GM23338 (cell line): Measurements from ENCODE around the gene SBK1. TPM values are rescaled to one million over a fixed set of nuclear protein-coding genes. Genes with fewer than 3 reads are reported as not detected.

Experiments used
- ATAC-seq: fragments of 200-7000 bp; cut with Tn5 transposase; 3 replicates; pipeline ENCODE4 v1.9.1; 2020
- DNase-seq: peaks from one replicate; pipeline ENCODE4 v3.0.0-alpha.2; 2015; ENCODE audit warnings: low spot score
- H2AFZ ChIP-seq: fragments of 200-600 bp; sonication (generic); 2 replicates; pipeline ENCODE4 v1.8.0; 2016; ENCODE audit warnings: antibody characterized with exemption, mild to moderate bottlenecking, moderate library complexity
- H3F3A ChIP-seq: fragments of 200-600 bp; sonication (generic); replicated peaks from 2 replicates; pipeline ENCODE4 v1.8.0; 2017; ENCODE audit warnings: antibody characterized with exemption, mixed run types, low read depth
- H3K27ac ChIP-seq: fragments of 200-600 bp; sonication (generic); 2 replicates; pipeline ENCODE4 v1.6.1; 2016; ENCODE audit warnings: low read depth
- H3K27me3 ChIP-seq: fragments of 200-600 bp; sonication (generic); 2 replicates; pipeline ENCODE4 v1.8.0; 2016; ENCODE audit warnings: mild to moderate bottlenecking, mixed run types, moderate library complexity; ENCODE audit not compliant: insufficient read depth
- H3K36me3 ChIP-seq: fragments of 200-600 bp; sonication (generic); 2 replicates; pipeline ENCODE4 v1.8.0; 2016; ENCODE audit warnings: mild to moderate bottlenecking; ENCODE audit not compliant: insufficient read depth
- H3K4me1 ChIP-seq: fragments of 200-600 bp; sonication (generic); 2 replicates; pipeline ENCODE4 v1.8.0; 2016; ENCODE audit warnings: mild to moderate bottlenecking, moderate library complexity; ENCODE audit not compliant: insufficient read depth
- H3K4me2 ChIP-seq: fragments of 200-600 bp; sonication (generic); 2 replicates; pipeline ENCODE4 v1.7.1; 2017; ENCODE audit warnings: mixed run types
- H3K4me3 ChIP-seq: fragments of 200-600 bp; sonication (generic); 2 replicates; pipeline ENCODE4 v1.6.1; 2016; ENCODE audit warnings: mixed run types
- H3K79me2 ChIP-seq: fragments of 200-600 bp; sonication (generic); replicated peaks from 2 replicates; pipeline ENCODE4 v1.8.0; 2017; ENCODE audit warnings: mild to moderate bottlenecking; ENCODE audit not compliant: insufficient read depth
- H3K9me2 ChIP-seq: fragments of 200-600 bp; sonication (generic); 2 replicates; pipeline ENCODE4 v1.8.0; 2017; ENCODE audit not compliant: insufficient read depth
- H4K20me1 ChIP-seq: fragments of 200-600 bp; sonication (generic); replicated peaks from 2 replicates; pipeline ENCODE4 v1.8.0; 2017; ENCODE audit warnings: mild to moderate bottlenecking; ENCODE audit not compliant: insufficient read depth
- H3K27ac Mint-ChIP-seq: 2 replicates; pipeline ENCODE4 v1.8.0; 2020; ENCODE audit warnings: inconsistent platforms, mild to moderate bottlenecking, moderate library complexity, mixed read lengths
- H3K27me3 Mint-ChIP-seq: 3 replicates; pipeline ENCODE4 v1.8.0; 2022; ENCODE audit warnings: low read depth, mild to moderate bottlenecking, moderate library complexity, mixed read lengths, inconsistent platforms; ENCODE audit not compliant: insufficient read depth, poor library complexity
- H3K36me3 Mint-ChIP-seq: 3 replicates; pipeline ENCODE4 v1.8.0; 2021; ENCODE audit warnings: low read depth, mild to moderate bottlenecking, inconsistent platforms, moderate library complexity, mixed read lengths
- H3K4me1 Mint-ChIP-seq: 3 replicates; pipeline ENCODE4 v1.8.0; 2020; ENCODE audit warnings: mild to moderate bottlenecking, inconsistent platforms, mixed read lengths
- H3K4me3 Mint-ChIP-seq: 3 replicates; pipeline ENCODE4 v1.8.0; 2021; ENCODE audit warnings: moderate library complexity, mild to moderate bottlenecking, inconsistent platforms, mixed read lengths
- H3K9me3 Mint-ChIP-seq: 3 replicates; pipeline ENCODE4 v1.8.0; 2020; ENCODE audit warnings: moderate library complexity, mild to moderate bottlenecking, inconsistent platforms, mixed read lengths
- CTCF ChIP-seq, 2 experiments: fragments of 200-600 bp in 1 of 2; sonication (generic) in 1 of 2; conservative IDR thresholded peaks; 2 replicates each; pipeline versions ENCODE4 v1.5.1 to v1.6.1; 2016 to 2017; ENCODE audit warnings: antibody characterized with exemption in 2 of 2, low read depth in 2 of 2, mild to moderate bottlenecking in 2 of 2, moderate library complexity in 1 of 2
- EZH2 ChIP-seq: fragments of 200-600 bp; sonication (generic); IDR thresholded peaks from one replicate; pipeline ENCODE4 v1.8.0; 2017; ENCODE audit warnings: antibody characterized with exemption, mild to moderate bottlenecking, low read depth; ENCODE audit not compliant: unreplicated experiment
- EZH2phosphoT487 ChIP-seq: fragments of 200-600 bp; sonication (generic); IDR thresholded peaks from one replicate; pipeline ENCODE4 v1.8.1; 2018; ENCODE audit warnings: antibody characterized with exemption; ENCODE audit not compliant: unreplicated experiment
- POLR2AphosphoS5 ChIP-seq: IDR thresholded peaks from 2 replicates; pipeline ENCODE4 v1.6.1; 2016; ENCODE audit warnings: antibody characterized with exemption, low read depth
- ZNF462 ChIP-seq: fragments of 250-450 bp; sonication (Bioruptor Pico); IDR thresholded peaks from 2 replicates; pipeline ENCODE4 v1.5.0; 2020; ENCODE audit warnings: mild to moderate bottlenecking, moderate library complexity
- polyA plus RNA-seq: library from polyadenylated mRNA; unstranded; fragments of >200 nt; fragmentation: Nextera tagmentation; extraction: Ambion mirVana; gene quantifications from 2 replicates; pipeline ENCODE4 v1.2.1, GENCODE V29; 2016
- total RNA-seq: library from RNA; depleted of rRNA; stranded (reverse); fragments of >200 nt; shearing (Covaris generic); gene quantifications from 2 replicates; pipeline ENCODE4 v1.2.3, GENCODE V29; 2014

SBK1 gene
- total and polyA plus RNA-seq, 2 experiments from 2014 or later: 23.9 to 68.1 TPM

- ATAC-seq: peak; percentile 75
- H3K27me3 Mint-ChIP-seq: peaks cover 15% of the 10 kb centered on the region
- H3K4me1 ChIP-seq: no peaks in the 10 kb centered on the region; the same call in 1 of the 2 replicates
- no peaks in the 10 kb centered on the region for H3K4me1 Mint-ChIP-seq
- no peaks in the 10 kb centered on the region for H3K79me2 ChIP-seq
- no peaks in the 10 kb centered on the region for H3F3A ChIP-seq
- H3K9me3 Mint-ChIP-seq: no peaks in the 10 kb centered on the region
- no peak overlapping the region for H3K4me3 ChIP-seq
- H3K9me2 ChIP-seq: no peaks in the 10 kb centered on the region
- peaks cover 6% of the 10 kb centered on the region; the same call in 1 of the 2 replicates for H4K20me1 ChIP-seq
- no peak overlapping the region for H3K4me3 Mint-ChIP-seq
- DNase-seq: peak; percentile 86
- TF ChIP-seq EZH2: no peak
- peak; percentile 86 to 90 for TF ChIP-seq CTCF (conservative IDR thresholded peaks at IDR 0.05; ENCODE audit: low read depth in 2 of 2)
- peak overlapping the region; percentile 92 for H3K27ac Mint-ChIP-seq
- no peak overlapping the region for H3K4me2 ChIP-seq
- H3K27me3 ChIP-seq: no peaks in the 10 kb centered on the region
- H3K36me3 Mint-ChIP-seq: peaks cover 27% of the 10 kb centered on the region
- no peaks in the 10 kb centered on the region; the same call in 1 of the 2 replicates for H3K36me3 ChIP-seq
- no peak overlapping the region for H3K27ac ChIP-seq
- no peak overlapping the region for H2AFZ ChIP-seq
These were observed 24.9 kb downstream of the SBK1 start for GRCh38 chr16:28317040-28317880.

GRCh38 chr16:28318042-28318744 lies 25.9 kb downstream of the SBK1 start:
- DNase-seq (no peak), ATAC-seq (no peak)
- H3K79me2 ChIP-seq: no peaks in the 10 kb centered on the region
- no peaks in the 10 kb centered on the region for H3K27me3 ChIP-seq
- no peaks in the 10 kb centered on the region for H3K9me3 Mint-ChIP-seq
- H3K27ac ChIP-seq: no peak overlapping the region
- H3K4me3 Mint-ChIP-seq: no peak overlapping the region
- peaks cover 6% of the 10 kb centered on the region; the same call in 1 of the 3 replicates for H3K4me1 Mint-ChIP-seq
- H2AFZ ChIP-seq: no peak overlapping the region
- no peaks in the 10 kb centered on the region for H3F3A ChIP-seq
- H4K20me1 ChIP-seq: peaks cover 6% of the 10 kb centered on the region; the same call in 1 of the 2 replicates
- TF ChIP-seq ZNF462 (CRISPR knock-in tag): no peak
- TF ChIP-seq POLR2AphosphoS5: no peak
- TF ChIP-seq EZH2phosphoT487: no peak
- H3K4me2 ChIP-seq: no peak overlapping the region
- no peak overlapping the region for H3K4me3 ChIP-seq
- no peaks in the 10 kb centered on the region for H3K9me2 ChIP-seq
- H3K27me3 Mint-ChIP-seq: peaks cover 18% of the 10 kb centered on the region
- H3K4me1 ChIP-seq: no peaks in the 10 kb centered on the region; the same call in 1 of the 2 replicates
- H3K36me3 Mint-ChIP-seq: peaks cover 28% of the 10 kb centered on the region
- H3K36me3 ChIP-seq: no peaks in the 10 kb centered on the region; the same call in 1 of the 2 replicates
- no peak overlapping the region for H3K27ac Mint-ChIP-seq
